Smooth muscle cell (in vitro differentiated cells): ENCODE results near the gene GABBR2. TPM values are rescaled to one million over a fixed set of nuclear protein-coding genes. Genes with fewer than 3 reads are reported as not detected.

Source experiments
- DNase-seq: peaks from one replicate; lab custom pipeline; 2025; ENCODE audit not compliant: unreplicated experiment; lab: John Stamatoyannopoulos, UW
- H2AFZ ChIP-seq: fragments of 200-600 bp; sonication (generic); 2 replicates; pipeline ENCODE4 v1.6.0; 2016; ENCODE audit warnings: antibody characterized with exemption, low read depth, mild to moderate bottlenecking
- H3F3A ChIP-seq: fragments of 200-600 bp; sonication (generic); 2 replicates; pipeline ENCODE4 v1.6.0; 2017; ENCODE audit warnings: antibody characterized with exemption, low read depth
- H3K27ac ChIP-seq: fragments of 200-600 bp; sonication (generic); 2 replicates; pipeline ENCODE4 v1.5.1; 2016; ENCODE audit warnings: low read depth, mild to moderate bottlenecking
- H3K27me3 ChIP-seq: fragments of 200-600 bp; sonication (generic); 2 replicates; pipeline ENCODE4 v1.6.1; 2016; ENCODE audit warnings: low read depth, mild to moderate bottlenecking
- H3K36me3 ChIP-seq: fragments of 200-600 bp; sonication (generic); 2 replicates; pipeline ENCODE4 v1.5.1; 2016; ENCODE audit warnings: low read depth
- H3K4me1 ChIP-seq: fragments of 200-600 bp; sonication (generic); 2 replicates; pipeline ENCODE4 v1.5.1; 2016; ENCODE audit warnings: low read depth
- H3K4me2 ChIP-seq: fragments of 200-600 bp; sonication (generic); 2 replicates; pipeline ENCODE4 v1.6.0; 2016; ENCODE audit warnings: mild to moderate bottlenecking
- H3K4me3 ChIP-seq: fragments of 200-600 bp; sonication (generic); 2 replicates; pipeline ENCODE4 v1.5.1; 2016; ENCODE audit warnings: mild to moderate bottlenecking
- H3K79me2 ChIP-seq: fragments of 200-600 bp; sonication (generic); 2 replicates; pipeline ENCODE4 v1.6.0; 2016; ENCODE audit warnings: low read depth, mild to moderate bottlenecking
- H3K9ac ChIP-seq: fragments of 200-600 bp; sonication (generic); 2 replicates; pipeline ENCODE4 v1.6.0; 2016; ENCODE audit warnings: low read depth
- H3K9me3 ChIP-seq: fragments of 200-600 bp; sonication (generic); replicated peaks from 2 replicates; pipeline ENCODE4 v1.5.1; 2016; ENCODE audit warnings: low read depth
- H4K20me1 ChIP-seq: fragments of 200-600 bp; sonication (generic); 2 replicates; pipeline ENCODE4 v1.6.0; 2016; ENCODE audit warnings: low read depth
- WGBS: methylation state at CpG from one replicate; pipeline ENCODE4 v1.1.7; 2016; ENCODE audit warnings: low lambda C conversion rate; 5-methylcytosine and 5-hydroxymethylcytosine counted together
- polyA plus RNA-seq: library from polyadenylated mRNA; unstranded; fragments of >200 nt; fragmentation: Nextera tagmentation; extraction: Ambion mirVana; gene quantifications from 2 replicates; pipeline ENCODE4 v1.2.1, GENCODE V29; 2016
- total RNA-seq: library from RNA; depleted of rRNA; stranded (reverse); fragments of >200 nt; gene quantifications from 2 replicates; pipeline ENCODE4 v1.2.3, GENCODE V29; 2014
- TF ChIP-seq, protein P1 (sequence below): fragments of 200-600 bp; sonication (generic); IDR thresholded peaks from 2 replicates; pipeline ENCODE4 v1.5.1; 2017; ENCODE audit warnings: borderline replicate concordance, mild to moderate bottlenecking, antibody characterized with exemption; ENCODE audit not compliant: insufficient read depth, poor library complexity, severe bottlenecking

Gene GABBR2
- total and polyA plus RNA-seq, 2 experiments from 2014 or later = 0.25 TPM; not detected in 1

DNA sequence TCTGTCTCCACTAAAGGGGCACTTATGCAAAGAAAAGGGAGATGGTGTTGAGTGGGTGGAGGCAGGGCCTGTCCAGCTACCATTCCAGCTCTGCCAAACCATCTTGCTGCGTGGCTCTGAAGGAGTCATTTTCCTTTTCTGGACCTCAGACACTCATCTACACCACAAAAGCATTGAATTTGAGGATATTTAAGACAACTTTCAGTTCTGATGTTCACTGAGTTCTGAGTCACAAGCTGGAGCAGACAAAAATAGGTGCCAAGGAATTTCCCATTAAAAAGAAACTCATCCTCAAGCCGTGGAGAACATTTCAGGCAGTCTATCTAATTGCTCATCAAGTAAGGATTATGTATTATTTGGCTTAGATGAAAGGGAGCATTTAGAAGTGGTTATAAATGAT, 258.2 kb downstream of the GABBR2 start:
- Histone ChIP-seq H3K4me3 (no peak overlapping the region), H3K79me2 (no peaks in the 10 kb centered on the region), H3K9ac (no peak overlapping the region), H3K4me1 (no peaks in the 10 kb centered on the region), H3K36me3 (no peaks in the 10 kb centered on the region), H3K4me2 (no peak overlapping the region), H3K27me3 (peaks cover 4% of the 10 kb centered on the region), H4K20me1 (no peaks in the 10 kb centered on the region), H3K27ac (no peak overlapping the region), H3F3A (no peaks in the 10 kb centered on the region), H2AFZ (no peak overlapping the region), H3K9me3 (no peaks in the 10 kb centered on the region)
- no peak for DNase-seq
- TF ChIP-seq, protein P1, sequence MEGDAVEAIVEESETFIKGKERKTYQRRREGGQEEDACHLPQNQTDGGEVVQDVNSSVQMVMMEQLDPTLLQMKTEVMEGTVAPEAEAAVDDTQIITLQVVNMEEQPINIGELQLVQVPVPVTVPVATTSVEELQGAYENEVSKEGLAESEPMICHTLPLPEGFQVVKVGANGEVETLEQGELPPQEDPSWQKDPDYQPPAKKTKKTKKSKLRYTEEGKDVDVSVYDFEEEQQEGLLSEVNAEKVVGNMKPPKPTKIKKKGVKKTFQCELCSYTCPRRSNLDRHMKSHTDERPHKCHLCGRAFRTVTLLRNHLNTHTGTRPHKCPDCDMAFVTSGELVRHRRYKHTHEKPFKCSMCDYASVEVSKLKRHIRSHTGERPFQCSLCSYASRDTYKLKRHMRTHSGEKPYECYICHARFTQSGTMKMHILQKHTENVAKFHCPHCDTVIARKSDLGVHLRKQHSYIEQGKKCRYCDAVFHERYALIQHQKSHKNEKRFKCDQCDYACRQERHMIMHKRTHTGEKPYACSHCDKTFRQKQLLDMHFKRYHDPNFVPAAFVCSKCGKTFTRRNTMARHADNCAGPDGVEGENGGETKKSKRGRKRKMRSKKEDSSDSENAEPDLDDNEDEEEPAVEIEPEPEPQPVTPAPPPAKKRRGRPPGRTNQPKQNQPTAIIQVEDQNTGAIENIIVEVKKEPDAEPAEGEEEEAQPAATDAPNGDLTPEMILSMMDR = no peak
- 43% methylated on average over 2 of the region's 2 CpGs for WGBS

DNA sequence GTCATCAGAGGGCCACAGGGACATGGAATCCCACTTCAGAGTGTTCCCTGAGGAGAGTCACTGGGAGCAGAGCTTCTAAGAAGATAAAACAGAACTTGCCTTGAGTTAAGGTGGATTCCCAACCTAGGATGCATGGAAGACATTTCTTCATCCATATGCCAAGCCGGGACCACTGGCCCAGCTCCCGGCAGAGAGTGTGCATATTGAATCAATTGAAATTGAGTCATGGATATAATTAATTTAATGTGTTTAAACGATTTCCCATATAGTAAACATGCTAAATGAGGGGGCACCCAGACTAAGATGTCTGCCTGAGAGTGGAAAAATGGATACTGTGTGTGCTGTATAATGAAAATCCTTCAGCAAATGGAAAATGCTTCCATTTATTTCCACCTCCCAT, 258.9 kb downstream of the GABBR2 start:
- no peak overlapping the region for H3K9ac ChIP-seq
- no peaks in the 10 kb centered on the region for H3K79me2 ChIP-seq
- H3K27me3 ChIP-seq = peaks cover 6% of the 10 kb centered on the region
- H3K27ac ChIP-seq = no peak overlapping the region
- H4K20me1 ChIP-seq = no peaks in the 10 kb centered on the region
- WGBS = 85% methylated on average over 3 of the region's 3 CpGs
- TF ChIP-seq, protein P1 = no peak
- no peak overlapping the region for H2AFZ ChIP-seq
- H3K36me3 ChIP-seq = no peaks in the 10 kb centered on the region
- DNase-seq = no peak
- no peak overlapping the region for H3K4me2 ChIP-seq
- H3K4me1 ChIP-seq = no peaks in the 10 kb centered on the region
- H3F3A ChIP-seq = no peaks in the 10 kb centered on the region
- no peak overlapping the region for H3K4me3 ChIP-seq
- no peaks in the 10 kb centered on the region for H3K9me3 ChIP-seq

DNA sequence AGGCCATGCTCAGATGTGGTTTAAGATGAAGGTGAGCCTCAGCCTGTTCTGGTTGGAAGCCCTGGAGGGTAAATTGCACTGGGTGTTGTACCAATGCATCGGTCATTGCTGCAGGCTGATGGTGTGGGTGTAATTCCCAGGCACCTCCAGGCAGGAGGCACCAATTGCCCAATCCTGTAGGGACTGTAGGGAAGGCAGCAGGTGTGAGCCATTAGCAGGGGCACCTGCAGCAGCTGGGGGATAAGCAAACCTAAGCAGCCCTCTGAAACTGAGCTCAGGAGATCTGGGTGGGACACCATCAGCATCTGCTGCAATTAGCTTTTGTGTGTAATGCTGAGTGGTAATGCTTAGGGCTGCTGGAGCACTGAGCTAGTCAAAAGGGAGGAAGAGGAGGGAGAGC, 263.2 kb downstream of the GABBR2 start:
- H4K20me1 ChIP-seq = no peaks in the 10 kb centered on the region
- no peak overlapping the region for H2AFZ ChIP-seq
- WGBS = 91% methylated on average over 1 of the region's 1 CpG

DNA sequence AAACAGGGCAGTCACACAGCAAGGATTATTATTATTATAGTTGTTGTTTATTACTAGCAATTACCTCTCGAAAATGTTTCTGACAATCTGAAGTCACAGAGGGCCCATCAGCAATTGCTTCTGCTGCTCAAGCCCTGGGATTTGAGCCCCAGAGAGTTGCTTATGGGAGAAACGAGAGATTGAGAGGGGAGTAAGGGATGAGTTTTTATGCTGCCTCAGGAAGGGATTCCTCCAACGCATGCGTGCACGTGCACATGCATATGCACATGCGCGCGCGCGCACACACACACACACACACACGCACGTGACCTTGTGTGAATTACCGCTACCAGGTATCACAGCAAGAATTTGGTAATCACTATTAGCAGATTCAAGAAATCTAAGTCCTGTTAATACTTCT, 264.1 kb downstream of the GABBR2 start:
- TF ChIP-seq, protein P1 = no peak
- Histone ChIP-seq H3K27me3 (peaks cover 20% of the 10 kb centered on the region), H3K36me3 (no peaks in the 10 kb centered on the region), H3K4me1 (peaks cover 6% of the 10 kb centered on the region), H3K9me3 (no peaks in the 10 kb centered on the region), H3K27ac (no peak overlapping the region), H3K4me2 (no peak overlapping the region), H3K79me2 (no peaks in the 10 kb centered on the region), H3F3A (no peaks in the 10 kb centered on the region), H3K9ac (no peak overlapping the region), H2AFZ (no peak overlapping the region), H4K20me1 (no peaks in the 10 kb centered on the region), H3K4me3 (no peak overlapping the region)
- WGBS = 93% methylated on average over 13 of the region's 13 CpGs
- no peak for DNase-seq

More for the DNA sequence above, 263.2 kb downstream of the GABBR2 start:
- no peaks in the 10 kb centered on the region for H3K36me3 ChIP-seq
- no peaks in the 10 kb centered on the region for H3K79me2 ChIP-seq
- H3K4me3 ChIP-seq = no peak overlapping the region
- DNase-seq = no peak
- H3F3A ChIP-seq = no peaks in the 10 kb centered on the region
- TF ChIP-seq, protein P1 = no peak
- H3K9me3 ChIP-seq = no peaks in the 10 kb centered on the region
- H3K4me1 ChIP-seq = peaks cover 6% of the 10 kb centered on the region
- peaks cover 20% of the 10 kb centered on the region for H3K27me3 ChIP-seq
- H3K27ac ChIP-seq = no peak overlapping the region
- H3K4me2 ChIP-seq = no peak overlapping the region
- H3K9ac ChIP-seq = no peak overlapping the region
